PFSK-1 (cell line): ENCODE data around the gene RBM26.

Experiments used
- FOXP2 ChIP-seq: optimal IDR thresholded peaks from 2 replicates; pipeline ENCODE3; 2011; ENCODE audit warnings: borderline replicate concordance, control low read depth, inconsistent platforms; ENCODE audit not compliant: insufficient read depth; ENCODE audit errors: extremely low read length, extremely low read depth
- POLR2AphosphoS5 ChIP-seq: IDR thresholded peaks from 2 replicates; pipeline ENCODE4 v1.6.1; 2012; ENCODE audit warnings: low read depth, mild to moderate bottlenecking, control low read depth, low read length, moderate library complexity
- SIN3A ChIP-seq: IDR thresholded peaks from 2 replicates; pipeline ENCODE4 v1.6.1; 2012; ENCODE audit warnings: mild to moderate bottlenecking, low read length, moderate library complexity, borderline replicate concordance; ENCODE audit not compliant: insufficient read depth
- TAF1 ChIP-seq: IDR thresholded peaks from 2 replicates; pipeline ENCODE4 v1.6.1; 2012; ENCODE audit warnings: low read length, control low read depth, borderline replicate concordance; ENCODE audit not compliant: insufficient read depth
- TF ChIP-seq, protein P1 (sequence below), 2 experiments: IDR thresholded peaks; 2 replicates each; pipeline versions ENCODE4 v1.6.1 to v1.8.0; 2011 to 2012; ENCODE audit warnings: low read depth in 2 of 2, low read length in 2 of 2, control low read depth in 1 of 2, inconsistent platforms in 1 of 2, mild to moderate bottlenecking in 1 of 2, moderate library complexity in 1 of 2; ENCODE audit not compliant: insufficient read depth in 1 of 2

Gene RBM26

DNA sequence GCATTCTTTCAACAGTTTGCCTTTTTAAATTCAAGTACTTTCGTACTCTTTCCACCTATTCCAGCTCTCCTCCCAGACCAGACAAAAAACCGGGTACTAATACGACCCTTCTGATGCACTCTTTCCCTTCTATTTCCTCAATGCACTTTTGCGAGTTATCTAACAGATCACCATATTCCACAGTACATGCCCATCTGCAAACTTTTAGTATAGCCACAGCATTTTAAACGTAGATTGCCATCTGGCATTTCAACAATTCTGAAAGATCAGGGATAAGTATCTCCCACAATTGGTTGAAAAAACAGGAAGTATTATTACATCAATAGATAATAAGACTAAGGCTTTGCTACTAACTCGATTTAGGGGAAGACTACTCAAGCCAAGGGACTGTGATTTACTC lies 31.5 kb downstream of the RBM26 start:
- TF ChIP-seq SIN3A (no peak), TAF1 (no peak), POLR2AphosphoS5 (no peak), FOXP2 (no peak)
- TF ChIP-seq, protein P1, sequence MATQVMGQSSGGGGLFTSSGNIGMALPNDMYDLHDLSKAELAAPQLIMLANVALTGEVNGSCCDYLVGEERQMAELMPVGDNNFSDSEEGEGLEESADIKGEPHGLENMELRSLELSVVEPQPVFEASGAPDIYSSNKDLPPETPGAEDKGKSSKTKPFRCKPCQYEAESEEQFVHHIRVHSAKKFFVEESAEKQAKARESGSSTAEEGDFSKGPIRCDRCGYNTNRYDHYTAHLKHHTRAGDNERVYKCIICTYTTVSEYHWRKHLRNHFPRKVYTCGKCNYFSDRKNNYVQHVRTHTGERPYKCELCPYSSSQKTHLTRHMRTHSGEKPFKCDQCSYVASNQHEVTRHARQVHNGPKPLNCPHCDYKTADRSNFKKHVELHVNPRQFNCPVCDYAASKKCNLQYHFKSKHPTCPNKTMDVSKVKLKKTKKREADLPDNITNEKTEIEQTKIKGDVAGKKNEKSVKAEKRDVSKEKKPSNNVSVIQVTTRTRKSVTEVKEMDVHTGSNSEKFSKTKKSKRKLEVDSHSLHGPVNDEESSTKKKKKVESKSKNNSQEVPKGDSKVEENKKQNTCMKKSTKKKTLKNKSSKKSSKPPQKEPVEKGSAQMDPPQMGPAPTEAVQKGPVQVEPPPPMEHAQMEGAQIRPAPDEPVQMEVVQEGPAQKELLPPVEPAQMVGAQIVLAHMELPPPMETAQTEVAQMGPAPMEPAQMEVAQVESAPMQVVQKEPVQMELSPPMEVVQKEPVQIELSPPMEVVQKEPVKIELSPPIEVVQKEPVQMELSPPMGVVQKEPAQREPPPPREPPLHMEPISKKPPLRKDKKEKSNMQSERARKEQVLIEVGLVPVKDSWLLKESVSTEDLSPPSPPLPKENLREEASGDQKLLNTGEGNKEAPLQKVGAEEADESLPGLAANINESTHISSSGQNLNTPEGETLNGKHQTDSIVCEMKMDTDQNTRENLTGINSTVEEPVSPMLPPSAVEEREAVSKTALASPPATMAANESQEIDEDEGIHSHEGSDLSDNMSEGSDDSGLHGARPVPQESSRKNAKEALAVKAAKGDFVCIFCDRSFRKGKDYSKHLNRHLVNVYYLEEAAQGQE (IDR thresholded peaks at IDR 0.05; ENCODE audit: insufficient read depth in 1 of 2, low read depth in 2 of 2, low read length in 2 of 2) = no peak

- TF ChIP-seq TAF1 (no peak), FOXP2 (no peak), POLR2AphosphoS5 (no peak), SIN3A (no peak)
- TF ChIP-seq, protein P1 (IDR thresholded peaks at IDR 0.05; ENCODE audit: insufficient read depth in 1 of 2, low read depth in 2 of 2, low read length in 2 of 2) = no peak
Measured at GRCh38 chr13:79373916-79374315, 32.1 kb downstream of the RBM26 start.

DNA sequence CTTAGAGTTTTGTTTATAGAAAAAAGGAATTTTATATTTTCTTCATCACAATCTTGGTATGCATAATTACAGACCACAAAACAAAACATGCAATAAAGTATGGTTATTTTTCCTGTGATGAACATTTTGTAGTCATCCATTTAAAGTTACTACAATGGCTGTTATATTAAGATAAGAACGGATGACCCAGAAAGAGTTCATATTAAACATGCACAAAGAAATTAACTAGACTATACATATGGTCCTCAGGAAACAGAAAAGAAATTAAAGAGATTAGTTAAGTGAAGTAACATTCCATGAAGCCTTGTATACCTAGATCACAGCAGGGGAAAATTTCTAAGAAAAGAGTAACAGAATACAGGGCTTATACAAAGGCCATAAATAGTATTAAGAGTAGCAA lies 36.8 kb downstream of the RBM26 start:
- no peak for TF ChIP-seq FOXP2
- no peak for TF ChIP-seq SIN3A
- no peak for TF ChIP-seq POLR2AphosphoS5
- TF ChIP-seq, protein P1 (IDR thresholded peaks at IDR 0.05; ENCODE audit: insufficient read depth in 1 of 2, low read depth in 2 of 2, low read length in 2 of 2) = no peak
- no peak for TF ChIP-seq TAF1

DNA sequence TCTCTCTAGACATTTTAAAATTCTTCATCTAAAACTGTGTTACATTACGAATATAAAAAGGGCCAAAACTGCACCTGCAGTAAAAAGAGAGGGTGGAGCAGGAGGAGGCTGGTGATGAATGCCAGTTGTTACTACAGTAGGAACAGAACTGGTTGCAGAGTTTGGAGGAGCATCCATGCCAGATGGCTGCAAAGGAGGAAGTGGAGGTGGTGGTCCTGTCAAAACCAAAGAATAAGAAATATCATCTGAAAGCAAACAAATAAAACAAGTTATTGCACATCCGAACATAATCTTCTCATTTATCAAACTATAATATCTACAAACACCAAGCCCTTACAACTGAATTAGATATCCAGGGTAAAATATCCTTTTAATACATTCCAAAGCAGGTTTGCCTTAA lies 40.1 kb downstream of the RBM26 start:
- TF ChIP-seq FOXP2 = no peak
- TF ChIP-seq TAF1 = no peak
- no peak for TF ChIP-seq POLR2AphosphoS5
- TF ChIP-seq, protein P1 (IDR thresholded peaks at IDR 0.05; ENCODE audit: insufficient read depth in 1 of 2, low read depth in 2 of 2, low read length in 2 of 2) = no peak

DNA sequence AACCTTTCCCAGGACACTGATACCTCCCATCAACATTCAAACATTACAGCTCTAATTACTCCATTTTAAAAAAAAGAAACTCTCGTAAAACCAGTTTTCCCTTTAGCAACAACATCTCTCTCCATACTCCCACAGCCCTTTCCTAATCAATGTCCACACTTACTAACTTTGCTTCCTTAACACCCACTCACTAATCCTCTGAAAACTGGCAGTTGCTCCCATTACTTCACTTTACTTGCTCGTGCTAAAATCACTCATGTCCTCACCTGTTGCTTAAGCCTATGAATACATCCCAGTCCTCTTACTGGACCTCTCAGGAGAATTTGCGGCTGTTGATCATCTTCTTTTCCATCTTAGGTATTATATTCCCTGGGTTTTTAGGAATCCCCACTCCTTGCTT lies 44.8 kb downstream of the RBM26 start:
- no peak for TF ChIP-seq POLR2AphosphoS5
- TF ChIP-seq, protein P1 (IDR thresholded peaks at IDR 0.05; ENCODE audit: insufficient read depth in 1 of 2, low read depth in 2 of 2, low read length in 2 of 2) = no peak
- TF ChIP-seq TAF1 = no peak
- TF ChIP-seq SIN3A = no peak
- TF ChIP-seq FOXP2 = no peak
